ENCODE data around the gene MUC6.

Gene MUC6

DNA sequence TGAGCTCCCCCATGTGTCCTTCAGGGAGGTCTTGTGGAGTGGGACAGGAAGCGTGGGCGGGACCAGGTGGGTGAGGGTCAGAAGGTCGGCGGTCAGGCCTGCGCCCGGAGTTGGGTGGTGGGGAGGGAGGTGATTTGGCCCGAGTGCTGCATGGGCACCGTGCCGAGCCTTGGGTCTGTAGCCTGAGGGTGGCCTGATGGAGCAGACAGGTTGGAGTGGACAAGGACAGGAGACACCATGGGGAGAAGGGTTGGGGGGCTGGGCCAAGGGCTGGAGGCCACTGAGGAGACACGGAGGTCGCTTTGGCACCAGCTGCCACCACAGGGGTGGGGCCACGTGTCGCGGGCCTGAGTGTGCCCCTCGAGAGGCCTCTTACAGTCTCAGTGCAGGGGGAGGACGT, 57.7 kb downstream of the MUC6 start:
- TF ChIP-seq, protein P1, sequence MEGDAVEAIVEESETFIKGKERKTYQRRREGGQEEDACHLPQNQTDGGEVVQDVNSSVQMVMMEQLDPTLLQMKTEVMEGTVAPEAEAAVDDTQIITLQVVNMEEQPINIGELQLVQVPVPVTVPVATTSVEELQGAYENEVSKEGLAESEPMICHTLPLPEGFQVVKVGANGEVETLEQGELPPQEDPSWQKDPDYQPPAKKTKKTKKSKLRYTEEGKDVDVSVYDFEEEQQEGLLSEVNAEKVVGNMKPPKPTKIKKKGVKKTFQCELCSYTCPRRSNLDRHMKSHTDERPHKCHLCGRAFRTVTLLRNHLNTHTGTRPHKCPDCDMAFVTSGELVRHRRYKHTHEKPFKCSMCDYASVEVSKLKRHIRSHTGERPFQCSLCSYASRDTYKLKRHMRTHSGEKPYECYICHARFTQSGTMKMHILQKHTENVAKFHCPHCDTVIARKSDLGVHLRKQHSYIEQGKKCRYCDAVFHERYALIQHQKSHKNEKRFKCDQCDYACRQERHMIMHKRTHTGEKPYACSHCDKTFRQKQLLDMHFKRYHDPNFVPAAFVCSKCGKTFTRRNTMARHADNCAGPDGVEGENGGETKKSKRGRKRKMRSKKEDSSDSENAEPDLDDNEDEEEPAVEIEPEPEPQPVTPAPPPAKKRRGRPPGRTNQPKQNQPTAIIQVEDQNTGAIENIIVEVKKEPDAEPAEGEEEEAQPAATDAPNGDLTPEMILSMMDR (IDR thresholded peaks at IDR 0.05), result no peak

DNA sequence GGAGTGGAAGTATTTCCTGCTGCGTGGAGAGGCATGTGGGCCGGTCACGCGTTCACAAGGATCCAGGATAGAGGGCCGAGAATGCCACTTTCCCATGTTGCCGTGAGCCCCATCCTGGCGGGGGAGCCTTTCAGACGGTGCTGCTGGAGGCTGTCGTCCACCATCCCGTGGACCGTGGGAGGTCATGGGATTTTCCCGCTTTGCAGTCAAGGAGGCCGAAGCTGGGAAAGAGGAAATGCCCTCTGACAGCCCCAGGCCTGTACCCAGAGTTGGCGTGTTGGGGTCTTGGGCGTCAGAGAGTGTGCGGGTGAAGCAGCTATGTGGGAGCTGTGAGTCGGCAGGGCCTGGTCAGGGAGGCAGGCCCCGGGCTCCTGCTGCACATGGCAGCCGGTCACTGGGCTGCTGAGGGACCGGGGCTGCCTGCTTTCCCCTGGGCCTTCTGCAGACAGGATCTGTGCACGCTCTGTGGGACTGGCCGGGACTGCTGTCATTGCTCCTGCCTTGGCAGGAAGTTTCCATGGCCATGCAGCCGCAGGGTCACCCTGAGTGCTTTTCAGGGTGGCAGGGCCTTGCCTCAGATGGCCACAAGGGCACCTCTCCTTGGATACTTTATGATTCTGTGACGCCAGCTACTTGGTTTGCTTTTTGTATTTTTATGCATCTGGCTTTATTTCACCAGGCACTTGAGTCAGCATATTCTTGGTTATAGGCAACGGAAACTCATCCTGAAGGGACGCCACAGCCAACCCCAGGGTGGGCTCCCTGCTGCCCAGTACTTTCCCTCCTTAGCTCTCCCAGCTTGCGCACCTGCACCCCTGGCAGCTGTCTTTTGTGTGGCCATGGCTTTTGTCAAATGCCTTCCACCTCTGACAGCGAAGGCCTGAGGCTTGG, 58.4 kb downstream of the MUC6 start:
- TF ChIP-seq, protein P1 (IDR thresholded peaks at IDR 0.05), result no peak

DNA sequence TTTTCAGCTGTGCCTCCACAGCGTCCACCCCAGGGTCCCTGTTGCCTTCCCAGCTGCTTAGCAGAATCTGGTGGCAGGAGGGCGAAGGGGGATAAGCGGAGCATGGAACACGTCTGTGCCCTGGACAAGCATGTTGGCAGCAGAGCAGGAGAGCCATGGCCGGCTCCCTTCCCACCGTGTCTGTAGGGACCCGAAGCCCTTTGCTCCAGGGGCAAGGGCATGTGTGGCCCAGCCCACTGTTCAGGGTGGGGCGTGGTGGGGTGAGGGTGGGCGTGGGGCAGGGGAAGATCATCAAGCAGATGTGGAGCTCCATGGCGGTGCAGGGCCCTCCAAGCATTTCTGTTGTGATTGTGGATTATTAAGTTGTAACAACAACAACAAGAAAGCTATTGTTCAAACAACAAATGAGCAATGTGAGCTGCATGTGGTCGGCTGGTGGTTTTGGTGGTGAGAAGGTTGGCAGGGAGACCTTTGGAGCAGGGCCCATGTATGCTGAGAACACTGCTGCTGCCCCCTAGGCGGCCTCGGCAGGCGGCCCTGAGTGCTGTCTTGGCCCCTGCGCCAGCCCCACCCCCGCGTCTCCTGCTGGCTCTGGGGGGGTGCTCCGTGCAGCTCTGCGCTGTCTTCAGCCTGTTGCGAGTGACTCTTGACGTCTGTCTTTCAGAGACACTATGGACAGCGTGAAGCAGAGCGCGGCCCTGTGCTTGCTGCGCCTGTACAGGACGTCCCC, 59.9 kb downstream of the MUC6 start:
- TF ChIP-seq, protein P1 (IDR thresholded peaks at IDR 0.05), result no peak

DNA sequence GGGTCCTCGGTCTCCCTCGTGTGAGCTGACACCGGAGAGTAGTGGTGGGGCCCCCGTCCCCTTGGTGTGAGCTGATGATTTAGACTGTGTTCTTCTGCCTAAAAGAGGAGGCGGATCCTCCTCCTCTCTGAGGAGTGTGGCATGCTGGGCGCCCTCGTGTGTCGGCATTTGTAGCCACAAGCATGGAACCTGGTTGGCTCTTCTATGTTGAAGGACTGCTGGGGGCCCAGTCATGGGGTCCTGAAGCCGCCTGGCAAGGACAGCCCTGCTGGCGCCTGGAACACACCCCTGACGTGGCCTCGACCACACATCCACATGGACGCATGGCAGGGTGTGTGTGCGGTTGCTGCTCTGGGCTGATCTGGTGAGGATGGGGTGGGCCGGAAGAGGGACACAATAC, 60.7 kb downstream of the MUC6 start:
- TF ChIP-seq, protein P1 (IDR thresholded peaks at IDR 0.05), result peak; percentile 29; the same call in 1 of the 2 replicates

DNA sequence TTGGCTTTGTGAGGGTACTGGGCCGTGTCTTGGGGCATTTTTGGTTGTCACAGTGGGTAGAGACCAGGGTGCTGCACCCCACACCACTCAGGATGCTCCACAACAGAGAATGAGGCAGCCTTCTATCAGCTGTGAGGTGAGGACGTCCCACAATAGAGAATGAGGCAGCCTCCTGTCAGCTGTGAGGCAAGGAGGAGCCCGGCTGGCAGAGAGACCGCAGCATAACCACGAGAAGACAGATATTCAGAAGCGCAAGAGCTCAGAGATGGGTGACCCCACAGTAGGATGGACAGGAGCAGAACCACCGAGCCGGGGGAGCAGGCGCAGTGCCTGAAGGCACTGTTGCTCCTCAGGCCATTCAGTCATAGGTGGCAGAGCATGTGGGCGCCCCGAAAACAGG, 63.3 kb downstream of the MUC6 start:
- TF ChIP-seq, protein P1 (IDR thresholded peaks at IDR 0.05), result no peak

DNA sequence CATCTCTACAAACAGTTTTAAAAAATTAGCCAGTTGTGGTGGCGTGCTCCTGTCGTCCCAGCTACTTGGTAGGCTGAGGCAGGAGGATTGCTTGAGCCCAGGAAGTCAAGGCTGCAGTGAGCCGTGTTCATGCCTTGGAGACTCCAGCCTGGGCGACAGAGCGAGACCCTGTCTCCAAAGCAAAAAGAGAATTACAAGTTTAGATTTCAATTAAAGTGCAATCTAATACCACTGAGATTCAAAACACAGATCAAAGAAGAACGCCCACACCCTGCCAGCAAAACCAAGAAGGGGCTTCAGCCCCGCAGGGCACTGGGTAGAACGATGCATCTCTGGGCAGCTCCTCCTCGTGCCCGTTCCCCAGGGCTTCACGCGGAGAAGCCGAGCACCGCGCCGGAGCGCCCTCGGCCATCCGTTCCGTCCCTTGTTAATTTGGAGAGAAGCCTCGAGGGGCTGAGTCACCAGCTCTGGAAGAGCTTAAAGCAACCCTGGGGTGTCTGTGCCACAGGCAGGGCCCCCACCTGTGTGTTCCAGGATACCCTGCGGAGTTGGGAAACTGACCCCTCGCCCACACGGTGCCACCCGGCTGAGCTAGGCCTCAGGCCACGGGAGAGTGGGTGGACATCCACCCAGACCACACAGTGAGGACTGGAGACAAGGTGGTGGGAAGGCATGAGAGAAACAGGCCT, 63.9 kb downstream of the MUC6 start:
- TF ChIP-seq, protein P1 (IDR thresholded peaks at IDR 0.05), result no peak

DNA sequence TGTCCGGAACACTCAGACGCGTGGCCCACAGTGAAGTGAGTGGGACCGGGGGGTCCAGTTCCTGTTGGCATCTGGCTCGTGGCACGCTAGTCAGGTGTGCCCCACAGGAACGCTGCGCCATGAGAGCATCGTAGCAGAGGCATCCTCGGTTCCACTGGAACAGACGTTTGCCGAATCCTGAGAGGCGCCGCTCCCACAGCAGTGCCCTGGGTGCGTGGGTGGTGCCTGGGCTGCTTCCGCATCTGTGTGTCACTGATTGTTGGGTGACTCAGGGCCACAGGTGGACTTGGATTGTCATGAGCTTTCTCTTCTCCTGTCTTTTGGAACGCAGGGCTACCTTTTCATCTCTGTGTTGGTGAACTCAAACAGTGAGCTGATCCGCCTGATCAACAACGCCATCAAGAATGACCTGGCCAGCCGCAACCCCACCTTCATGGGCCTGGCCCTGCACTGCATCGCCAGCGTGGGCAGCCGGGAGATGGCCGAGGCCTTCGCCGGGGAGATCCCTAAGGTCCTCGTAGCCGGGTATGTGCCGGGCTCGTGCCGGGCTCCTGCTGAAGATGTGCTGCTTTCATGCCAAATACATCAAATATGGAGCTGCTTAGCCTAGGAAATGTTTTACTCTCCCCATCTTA, 64.7 kb downstream of the MUC6 start:
- TF ChIP-seq, protein P1 (IDR thresholded peaks at IDR 0.05), result no peak

Measured in LNCAP (cell line).